Loucy (cell line): ENCODE data around the gene MMP21.

Source experiments
- H2AFZ ChIP-seq: fragments of 200-600 bp; sonication (generic); 2 replicates; pipeline ENCODE4 v1.6.0; 2016; ENCODE audit warnings: antibody characterized with exemption, mild to moderate bottlenecking, low read length, moderate library complexity
- H3F3A ChIP-seq: fragments of 200-600 bp; 2 replicates; pipeline ENCODE4 v1.6.0; 2016; ENCODE audit warnings: antibody characterized with exemption, low read depth, mild to moderate bottlenecking
- H3K27me3 ChIP-seq: fragments of 200-600 bp; sonication (generic); 2 replicates; pipeline ENCODE4 v1.6.1; 2014; ENCODE audit warnings: low read length, mild to moderate bottlenecking; ENCODE audit not compliant: insufficient read depth, poor library complexity, severe bottlenecking
- H3K36me3 ChIP-seq: fragments of 200-600 bp; sonication (generic); 2 replicates; pipeline ENCODE4 v1.6.1; 2016; ENCODE audit warnings: low read length; ENCODE audit not compliant: insufficient read depth
- H3K4me1 ChIP-seq: fragments of 200-600 bp; sonication (generic); 2 replicates; pipeline ENCODE4 v1.5.1; 2014; ENCODE audit warnings: low read length, mild to moderate bottlenecking; ENCODE audit not compliant: insufficient read depth, poor library complexity, severe bottlenecking
- H3K4me2 ChIP-seq: fragments of 200-600 bp; sonication (generic); 2 replicates; pipeline ENCODE4 v1.6.0; 2014; ENCODE audit warnings: antibody characterized with exemption, low read length, low read depth, mild to moderate bottlenecking; ENCODE audit not compliant: poor library complexity, severe bottlenecking
- H3K4me3 ChIP-seq: fragments of 200-600 bp; sonication (generic); 2 replicates; pipeline ENCODE4 v1.5.1; 2014; ENCODE audit warnings: low read length, mild to moderate bottlenecking, mixed read lengths; ENCODE audit not compliant: poor library complexity, severe bottlenecking
- H3K79me2 ChIP-seq: fragments of 200-600 bp; sonication (generic); 2 replicates; pipeline ENCODE4 v1.6.1; 2014; ENCODE audit warnings: low read length; ENCODE audit not compliant: insufficient read depth
- H3K9ac ChIP-seq: fragments of 200-600 bp; sonication (generic); 2 replicates; pipeline ENCODE4 v1.6.0; 2014; ENCODE audit warnings: mild to moderate bottlenecking, low read depth, low read length, moderate library complexity; ENCODE audit not compliant: poor library complexity, severe bottlenecking
- H3K9me2 ChIP-seq: fragments of 200-600 bp; sonication (generic); replicated peaks from 2 replicates; pipeline ENCODE4 v1.6.1; 2016; ENCODE audit warnings: low read depth, low read length, mixed read lengths
- H3K9me3 ChIP-seq: fragments of 200-600 bp; sonication (generic); 2 replicates; pipeline ENCODE4 v1.6.1; 2014; ENCODE audit warnings: mild to moderate bottlenecking, antibody characterized with exemption, low read length, low read depth; ENCODE audit not compliant: insufficient read depth
- H4K20me1 ChIP-seq: fragments of 200-600 bp; sonication (generic); 2 replicates; pipeline ENCODE4 v1.6.0; 2014; ENCODE audit warnings: antibody characterized with exemption, low read length, mild to moderate bottlenecking; ENCODE audit not compliant: insufficient read depth, poor library complexity, severe bottlenecking
- CTCF ChIP-seq: fragments of 200-600 bp; sonication (generic); conservative IDR thresholded peaks from 2 replicates; pipeline ENCODE4 v1.5.1; 2014; ENCODE audit warnings: mild to moderate bottlenecking, antibody characterized with exemption, low read length
- EZH2phosphoT487 ChIP-seq: fragments of 200-600 bp; IDR thresholded peaks from 2 replicates; pipeline ENCODE4 v1.6.1; 2018; ENCODE audit warnings: antibody characterized with exemption, mild to moderate bottlenecking, moderate library complexity, borderline replicate concordance

Gene MMP21

GRCh38 chr10:125774581-125775191 lies 935 bp downstream of the MMP21 start:
- Histone ChIP-seq H3K9me3 (no peaks in the 10 kb centered on the region), H2AFZ (no peak overlapping the region), H3K9ac (no peak overlapping the region), H3K4me2 (no peak overlapping the region), H3K27me3 (no peaks in the 10 kb centered on the region), H3K79me2 (no peaks in the 10 kb centered on the region), H3K36me3 (no peaks in the 10 kb centered on the region), H3K4me1 (no peaks in the 10 kb centered on the region), H3K4me3 (no peak overlapping the region), H3F3A (no peaks in the 10 kb centered on the region), H3K9me2 (no peaks in the 10 kb centered on the region), H4K20me1 (no peaks in the 10 kb centered on the region)
- TF ChIP-seq CTCF (no peak), EZH2phosphoT487 (no peak)

GRCh38 chr10:125773687-125774543 lies 1.7 kb downstream of the MMP21 start:
- Histone ChIP-seq H3K36me3 (no peaks in the 10 kb centered on the region), H3K9me2 (no peaks in the 10 kb centered on the region), H2AFZ (no peak overlapping the region), H4K20me1 (no peaks in the 10 kb centered on the region), H3K4me2 (no peak overlapping the region), H3K4me1 (no peaks in the 10 kb centered on the region), H3K27me3 (no peaks in the 10 kb centered on the region), H3K9ac (no peak overlapping the region), H3K4me3 (no peak overlapping the region), H3F3A (no peaks in the 10 kb centered on the region), H3K9me3 (no peaks in the 10 kb centered on the region), H3K79me2 (no peaks in the 10 kb centered on the region)
- TF ChIP-seq EZH2phosphoT487 (no peak), CTCF (no peak)

GRCh38 chr10:125772864-125773180 lies 2.8 kb downstream of the MMP21 start:
- Histone ChIP-seq H4K20me1 (no peaks in the 10 kb centered on the region), H3K4me2 (no peak overlapping the region), H3K9me2 (no peaks in the 10 kb centered on the region), H3K36me3 (no peaks in the 10 kb centered on the region), H3K79me2 (no peaks in the 10 kb centered on the region), H3K9ac (no peak overlapping the region), H3K4me3 (no peak overlapping the region), H2AFZ (no peak overlapping the region), H3K27me3 (no peaks in the 10 kb centered on the region), H3K4me1 (no peaks in the 10 kb centered on the region), H3K9me3 (no peaks in the 10 kb centered on the region), H3F3A (no peaks in the 10 kb centered on the region)
- TF ChIP-seq EZH2phosphoT487 (no peak), CTCF (no peak)
